B cell (primary cell): ENCODE results near the gene SMG1. TPM values are rescaled to one million over a fixed set of nuclear protein-coding genes. Genes with fewer than 3 reads are reported as not detected.

Experiments
- ATAC-seq: fragments of 200-7000 bp; cut with Tn5 transposase; one replicate; pipeline ENCODE4 v1.10.0; 2021; ENCODE audit warnings: low read depth, mild to moderate bottlenecking, moderate number of reproducible peaks, moderate library complexity
- CTCF ChIA-PET: fragments of 350-600 bp; sonication (Branson Sonifier 250); formaldehyde crosslinking; loops from one replicate; lab custom pipeline; 2021; ENCODE audit warnings: antibody characterized with exemption, inconsistent platforms; lab: Charles Lee
- POLR2A ChIA-PET: fragments of 350-600 bp; sonication (Branson Sonifier 250); formaldehyde crosslinking; loops from one replicate; lab custom pipeline; 2021; ENCODE audit warnings: antibody characterized with exemption; lab: Charles Lee
- DNase-seq: peaks from one replicate; pipeline ENCODE4 v3.0.0; 2013
- H2AFZ ChIP-seq: 2 replicates; pipeline ENCODE4 v1.6.1; 2012; ENCODE audit warnings: mild to moderate bottlenecking, low read depth, low read length; ENCODE audit not compliant: insufficient read depth, poor library complexity, severe bottlenecking
- H3K27ac ChIP-seq, 2 donors: 1 replicate in 1 of 2; 2 replicates in 1 of 2; pipeline ENCODE4 v1.5.1; 2012 to 2013; ENCODE audit warnings: low read length in 2 of 2, mild to moderate bottlenecking in 2 of 2, moderate library complexity in 1 of 2
- H3K27me3 ChIP-seq, 4 experiments: fragments of 200-600 bp in 1 of 4; sonication (generic) in 1 of 4; replicated peaks in 1 of 4; 1 replicate in 2 of 4; 2 replicates in 2 of 4; pipeline versions ENCODE4 v1.6.1 to v1.7.0; 2013 to 2016; ENCODE audit warnings: low read length in 3 of 4, mild to moderate bottlenecking in 2 of 4, mixed read lengths in 1 of 4, moderate library complexity in 1 of 4; ENCODE audit not compliant: insufficient read depth in 4 of 4, control insufficient read depth in 3 of 4; ENCODE audit errors: control extremely low read depth in 1 of 4
- H3K36me3 ChIP-seq, 2 experiments: replicated peaks in 1 of 2; 1 replicate in 1 of 2; 2 replicates in 1 of 2; pipeline versions ENCODE4 v1.6.1 to v1.7.1; 2013; ENCODE audit warnings: low read length in 1 of 2; ENCODE audit not compliant: insufficient read depth in 2 of 2, control insufficient read depth in 1 of 2; ENCODE audit errors: control extremely low read depth in 1 of 2, extremely low read depth in 1 of 2
- H3K4me1 ChIP-seq, 2 donors: fragments of 200-600 bp in 1 of 2; sonication (generic) in 1 of 2; 1 replicate in 1 of 2; 2 replicates in 1 of 2; pipeline versions ENCODE4 v1.5.1 to v1.6.1; 2013 to 2017; ENCODE audit warnings: low read length in 2 of 2; ENCODE audit not compliant: control insufficient read depth in 2 of 2, insufficient read depth in 2 of 2
- H3K4me2 ChIP-seq: replicated peaks from 2 replicates; pipeline ENCODE3; 2012; ENCODE audit warnings: mild to moderate bottlenecking, low read depth, low read length; ENCODE audit not compliant: poor library complexity, severe bottlenecking
- H3K4me3 ChIP-seq, 5 experiments: fragments of 200-600 bp in 1 of 5; sonication (generic) in 1 of 5; 1 replicate in 3 of 5; 2 replicates in 2 of 5; pipeline versions ENCODE4 v1.5.1 to v1.7.0; 2011 to 2016; ENCODE audit warnings: low read length in 4 of 5, mild to moderate bottlenecking in 4 of 5, low read depth in 2 of 5, control low read depth in 1 of 5, moderate library complexity in 1 of 5; ENCODE audit not compliant: insufficient read depth in 1 of 5; ENCODE audit errors: control extremely low read depth in 1 of 5, extremely low read depth in 1 of 5
- H3K79me2 ChIP-seq: fragments of 200-600 bp; sonication (generic); one replicate; pipeline ENCODE4 v1.6.0; 2016; ENCODE audit warnings: low read length; ENCODE audit not compliant: control insufficient read depth, insufficient read depth
- H3K9ac ChIP-seq: fragments of 200-600 bp; sonication (generic); 2 replicates; pipeline ENCODE4 v1.6.1; 2017; ENCODE audit warnings: mild to moderate bottlenecking, low read length, moderate library complexity
- H3K9me3 ChIP-seq, 3 donors: one replicate each; pipeline versions ENCODE4 v1.6.1 to v1.7.1; 2013; ENCODE audit warnings: low read length in 2 of 3; ENCODE audit not compliant: control insufficient read depth in 2 of 3, insufficient read depth in 1 of 3; ENCODE audit errors: control extremely low read depth in 1 of 3
- H4K20me1 ChIP-seq: 2 replicates; pipeline ENCODE4 v1.6.0; 2012; ENCODE audit warnings: mild to moderate bottlenecking, low read length; ENCODE audit not compliant: insufficient read depth, control insufficient read depth, poor library complexity, severe bottlenecking
- H3K27ac Mint-ChIP-seq: one replicate; pipeline ENCODE4 v1.8.0; 2021; ENCODE audit warnings: mixed read lengths
- H3K27me3 Mint-ChIP-seq: one replicate; pipeline ENCODE4 v1.8.0; 2021; ENCODE audit warnings: mixed read lengths
- H3K4me1 Mint-ChIP-seq: one replicate; pipeline ENCODE4 v1.8.0; 2021; ENCODE audit warnings: mixed read lengths
- H3K4me3 Mint-ChIP-seq: one replicate; pipeline ENCODE4 v1.8.0; 2021; ENCODE audit warnings: mixed read lengths
- H3K9me3 Mint-ChIP-seq: one replicate; pipeline ENCODE4 v1.8.0; 2022; ENCODE audit warnings: mixed read lengths; ENCODE audit not compliant: insufficient read depth
- EZH2 ChIP-seq: IDR thresholded peaks from 2 replicates; pipeline ENCODE4 v1.6.1; 2012; ENCODE audit warnings: borderline replicate concordance, low read depth, mild to moderate bottlenecking, moderate library complexity, low read length; ENCODE audit not compliant: insufficient read depth, poor library complexity, severe bottlenecking
- WGBS: methylation state at CpG from one replicate; pipeline ENCODE4 v1.1.5; 2013; ENCODE audit warnings: missing lambda C conversion rate; ENCODE audit not compliant: insufficient coverage; 5-methylcytosine and 5-hydroxymethylcytosine counted together
- intact Hi-C: fragments of 100-400 bp; cut with micrococcal nuclease; formaldehyde crosslinking; loops from one replicate; pipeline ENCODE4 v1.10.0; 2022
- polyA plus RNA-seq: library from polyadenylated mRNA; depleted of rRNA; stranded (reverse); fragments of >200 nt; gene quantifications from 2 replicates; pipeline ENCODE4 v1.2.3, GENCODE V29; 2012
- total RNA-seq, 2 donors: library from RNA; stranded (reverse); fragments of 120-200 nt in 1 of 2; gene quantifications; 1 replicate in 1 of 2; 2 replicates in 1 of 2; pipeline versions ENCODE4 v1.2.3 to v1.2.4, GENCODE V29; 2013 to 2022
- TF ChIP-seq, protein P1 (sequence below): fragments of 200-600 bp; IDR thresholded peaks from one replicate; pipeline ENCODE4 v1.8.0; 2022; ENCODE audit warnings: antibody characterized with exemption, mild to moderate bottlenecking

The SMG1 gene
- total and polyA plus RNA-seq, 2 donors (not counting 1 experiment from before 2014, with no cell fraction given) = 23.2 to 256 TPM

DNA sequence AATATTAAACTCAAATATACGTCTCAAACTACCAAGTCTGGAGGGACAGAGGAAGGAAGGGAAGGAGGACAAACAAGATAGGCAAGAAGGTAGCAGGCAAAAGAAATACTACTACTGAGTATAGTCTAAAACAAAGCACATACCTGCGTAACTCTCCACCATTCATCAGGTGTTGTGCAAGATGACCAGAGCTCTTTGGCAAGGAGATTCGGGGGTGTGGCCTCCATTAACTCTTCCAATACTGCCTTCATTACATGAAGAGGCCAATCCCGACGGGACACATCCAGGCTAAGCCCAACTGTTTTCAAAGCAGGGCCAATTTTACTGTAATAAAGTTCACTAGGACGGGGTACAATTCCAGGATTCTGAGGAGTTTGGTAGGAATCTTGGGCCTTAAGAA, 86.7 kb downstream of the SMG1 start:
- Histone ChIP-seq H2AFZ (no peak overlapping the region), H3K4me1 (no peaks in the 10 kb centered on the region), H3K27ac (no peak overlapping the region), H3K9me3 (no peaks in the 10 kb centered on the region), H4K20me1 (no peaks in the 10 kb centered on the region), H3K27me3 (no peaks in the 10 kb centered on the region), H3K79me2 (no peaks in the 10 kb centered on the region), H3K4me3 (no peak overlapping the region), H3K36me3 (peaks cover 13 to 85% of the 10 kb centered on the region in 2 experiments), H3K4me2 (no peak overlapping the region), H3K9ac (no peak overlapping the region)
- Mint-ChIP-seq H3K4me3 (no peak overlapping the region), H3K27ac (no peak overlapping the region), H3K4me1 (peaks cover 3% of the 10 kb centered on the region), H3K27me3 (no peaks in the 10 kb centered on the region), H3K9me3 (no peaks in the 10 kb centered on the region)
- CTCF ChIA-PET = interaction anchor here (0.5 kb wide), 1 partner anchor 9 kb away, joined by 3 read pairs; no protein-coding TSS in a partner anchor
- TF ChIP-seq EZH2 = no peak
- TF ChIP-seq, protein P1, sequence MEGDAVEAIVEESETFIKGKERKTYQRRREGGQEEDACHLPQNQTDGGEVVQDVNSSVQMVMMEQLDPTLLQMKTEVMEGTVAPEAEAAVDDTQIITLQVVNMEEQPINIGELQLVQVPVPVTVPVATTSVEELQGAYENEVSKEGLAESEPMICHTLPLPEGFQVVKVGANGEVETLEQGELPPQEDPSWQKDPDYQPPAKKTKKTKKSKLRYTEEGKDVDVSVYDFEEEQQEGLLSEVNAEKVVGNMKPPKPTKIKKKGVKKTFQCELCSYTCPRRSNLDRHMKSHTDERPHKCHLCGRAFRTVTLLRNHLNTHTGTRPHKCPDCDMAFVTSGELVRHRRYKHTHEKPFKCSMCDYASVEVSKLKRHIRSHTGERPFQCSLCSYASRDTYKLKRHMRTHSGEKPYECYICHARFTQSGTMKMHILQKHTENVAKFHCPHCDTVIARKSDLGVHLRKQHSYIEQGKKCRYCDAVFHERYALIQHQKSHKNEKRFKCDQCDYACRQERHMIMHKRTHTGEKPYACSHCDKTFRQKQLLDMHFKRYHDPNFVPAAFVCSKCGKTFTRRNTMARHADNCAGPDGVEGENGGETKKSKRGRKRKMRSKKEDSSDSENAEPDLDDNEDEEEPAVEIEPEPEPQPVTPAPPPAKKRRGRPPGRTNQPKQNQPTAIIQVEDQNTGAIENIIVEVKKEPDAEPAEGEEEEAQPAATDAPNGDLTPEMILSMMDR = no peak
- ATAC-seq (no peak), DNase-seq (no peak)
- intact Hi-C loops = no loop called here
- 100% methylated on average over 2 of the region's 6 CpGs for WGBS
- POLR2A ChIA-PET = no interaction called here

GRCh38 chr16:18836702-18837101, 89.5 kb downstream of the SMG1 start:
- Mint-ChIP-seq H3K27me3 (no peaks in the 10 kb centered on the region), H3K9me3 (no peaks in the 10 kb centered on the region), H3K4me1 (peaks cover 3% of the 10 kb centered on the region), H3K27ac (no peak overlapping the region), H3K4me3 (no peak overlapping the region)
- TF ChIP-seq, protein P1 = no peak
- TF ChIP-seq EZH2 = no peak
- no peak for DNase-seq
- no peak for ATAC-seq
- no peaks in the 10 kb centered on the region for H3K79me2 ChIP-seq
- H2AFZ ChIP-seq = no peak overlapping the region
- H3K4me3 ChIP-seq = no peak overlapping the region
- no peaks in the 10 kb centered on the region for H3K9me3 ChIP-seq
- POLR2A ChIA-PET = no interaction called here
- H3K4me2 ChIP-seq = no peak overlapping the region
- no peaks in the 10 kb centered on the region for H3K27me3 ChIP-seq
- intact Hi-C loops = no loop called here
- peaks cover 14 to 88% of the 10 kb centered on the region in 2 experiments for H3K36me3 ChIP-seq
- no peak overlapping the region for H3K27ac ChIP-seq
- H4K20me1 ChIP-seq = no peaks in the 10 kb centered on the region
- no peak overlapping the region for H3K9ac ChIP-seq
- CTCF ChIA-PET = no interaction called here
- no peaks in the 10 kb centered on the region for H3K4me1 ChIP-seq
